NCI-H2227 (cell line): ENCODE data around the gene TRAPPC6A.

Experiments
- DNase-seq: peaks from one replicate; lab custom pipeline; 2025; ENCODE audit not compliant: unreplicated experiment; lab: John Stamatoyannopoulos, UW

Gene TRAPPC6A

GRCh38 chr19:45186509-45187334 is 8.7 kb upstream of the TRAPPC6A start:
- no peak for DNase-seq

GRCh38 chr19:45184115-45184514 is 6.1 kb upstream of the TRAPPC6A start:
- DNase-seq, result no peak

GRCh38 chr19:45182758-45183157 is 4.7 kb upstream of the TRAPPC6A start:
- DNase-seq, result no peak

GRCh38 chr19:45180936-45181335 is 2.9 kb upstream of the TRAPPC6A start:
- DNase-seq, result no peak

- DNase-seq, result no peak
These were observed 1.9 kb upstream of the TRAPPC6A start for GRCh38 chr19:45179892-45180370.

GRCh38 chr19:45179072-45179891 is 1.2 kb upstream of the TRAPPC6A start:
- peak; percentile 36 for DNase-seq

GRCh38 chr19:45178262-45179071 is 430 bp upstream of the TRAPPC6A start, which contains the start of gene BLOC1S3:
Gene BLOC1S3 (plus strand): TSS chr19:45178784. CDS start chr19:45179297, 513 bp downstream.
- DNase-seq, result peak; percentile 98

GRCh38 chr19:45175515-45176345 is 2.3 kb downstream of the TRAPPC6A start:
- DNase-seq, result no peak

- DNase-seq, result no peak
These were observed 4.2 kb downstream of the TRAPPC6A start for GRCh38 chr19:45173816-45174215.

- no peak for DNase-seq
These were observed 5.3 kb downstream of the TRAPPC6A start for GRCh38 chr19:45172611-45173208.

- no peak for DNase-seq
These were observed 5.9 kb downstream of the TRAPPC6A start for GRCh38 chr19:45172173-45172572.

- DNase-seq, result no peak
These were observed 6.8 kb downstream of the TRAPPC6A start for GRCh38 chr19:45171211-45171623.

- no peak for DNase-seq
These were observed 7.6 kb downstream of the TRAPPC6A start for GRCh38 chr19:45170146-45171106.

- no peak for DNase-seq
These were observed 8.4 kb downstream of the TRAPPC6A start for GRCh38 chr19:45169602-45170001.

GRCh38 chr19:45168767-45169351 is 9.2 kb downstream of the TRAPPC6A start:
- DNase-seq, result no peak

- no peak for DNase-seq
These were observed 11.2 kb downstream of the TRAPPC6A start for GRCh38 chr19:45166723-45167252.

- DNase-seq, result peak; percentile 21
These were observed 13.3 kb downstream of the TRAPPC6A start for GRCh38 chr19:45164577-45165335.
